ENCODE data around the gene CCN2.
"Not testable (repeated sequence)": the region's sequence is repeated elsewhere in the genome, so short reads cannot be mapped to it uniquely, and the experiment has no call there.

The CCN2 gene

DNA sequence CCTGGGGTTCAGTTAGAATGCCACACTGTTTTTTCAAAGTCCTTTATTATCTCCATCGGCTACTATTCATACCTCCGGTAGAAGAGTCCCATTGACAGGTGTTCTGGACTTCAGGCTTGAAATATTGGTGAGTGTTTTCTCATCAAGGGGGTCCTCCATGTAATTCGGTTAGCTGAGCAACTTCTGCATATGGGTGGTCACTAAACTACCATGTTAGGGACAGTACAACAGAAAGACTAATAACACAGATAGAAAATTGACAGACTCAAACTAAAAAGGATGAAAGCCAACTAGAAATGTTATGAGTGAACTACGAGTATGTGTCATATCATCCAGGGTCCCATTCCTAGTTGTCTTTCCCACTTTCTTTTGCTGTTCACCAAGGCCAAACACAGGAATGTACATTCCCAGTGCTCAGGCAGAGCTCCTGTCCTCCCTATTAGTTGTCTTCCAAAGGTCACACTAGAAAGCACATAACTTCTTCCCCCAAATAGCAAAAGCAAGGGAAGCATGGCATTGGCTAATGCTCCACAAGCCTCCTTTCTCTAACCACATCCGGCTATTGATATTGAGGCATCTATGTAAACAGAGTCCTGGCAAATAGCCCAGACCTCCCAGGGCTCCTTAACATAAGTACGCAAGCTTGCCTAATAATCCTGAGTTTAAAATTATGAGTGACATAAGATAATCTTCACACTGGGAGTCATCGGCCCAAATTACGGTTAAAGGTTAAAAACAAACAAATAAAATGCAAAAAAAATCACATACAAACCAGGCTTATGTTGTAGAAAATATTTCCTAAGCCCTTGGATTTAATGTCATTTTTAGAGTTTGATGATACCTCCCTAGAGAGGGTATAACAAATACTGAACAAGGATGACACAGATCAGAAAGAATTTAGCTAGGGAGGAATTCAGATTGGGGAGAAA lies 13.2 kb downstream of the CCN2 start:
- peak in 1 of 2 experiments; percentile 55 for DNase-seq

DNA sequence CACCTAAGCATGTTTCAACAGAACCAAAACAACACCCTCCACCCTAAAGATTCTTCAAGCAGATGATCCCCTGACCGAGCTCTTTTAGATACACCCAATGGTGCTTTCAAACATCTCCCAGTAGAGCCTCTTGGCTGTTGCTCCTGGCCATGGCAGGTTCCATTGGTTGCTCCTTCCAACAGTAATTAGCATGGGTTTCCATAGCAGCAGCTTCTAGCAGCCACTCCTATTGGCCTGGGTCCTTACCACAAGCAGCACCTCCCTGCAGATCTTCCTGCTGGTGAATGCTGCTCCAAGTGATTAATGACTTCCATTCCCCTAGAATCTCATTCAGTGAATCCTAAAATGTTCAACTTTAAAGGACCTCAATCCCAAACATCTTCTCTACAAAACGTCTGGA lies 13.9 kb downstream of the CCN2 start:
- no peak for DNase-seq

GRCh38 chr6:131936156-131936555 lies 15.0 kb downstream of the CCN2 start:
- DNase-seq = no peak

DNA sequence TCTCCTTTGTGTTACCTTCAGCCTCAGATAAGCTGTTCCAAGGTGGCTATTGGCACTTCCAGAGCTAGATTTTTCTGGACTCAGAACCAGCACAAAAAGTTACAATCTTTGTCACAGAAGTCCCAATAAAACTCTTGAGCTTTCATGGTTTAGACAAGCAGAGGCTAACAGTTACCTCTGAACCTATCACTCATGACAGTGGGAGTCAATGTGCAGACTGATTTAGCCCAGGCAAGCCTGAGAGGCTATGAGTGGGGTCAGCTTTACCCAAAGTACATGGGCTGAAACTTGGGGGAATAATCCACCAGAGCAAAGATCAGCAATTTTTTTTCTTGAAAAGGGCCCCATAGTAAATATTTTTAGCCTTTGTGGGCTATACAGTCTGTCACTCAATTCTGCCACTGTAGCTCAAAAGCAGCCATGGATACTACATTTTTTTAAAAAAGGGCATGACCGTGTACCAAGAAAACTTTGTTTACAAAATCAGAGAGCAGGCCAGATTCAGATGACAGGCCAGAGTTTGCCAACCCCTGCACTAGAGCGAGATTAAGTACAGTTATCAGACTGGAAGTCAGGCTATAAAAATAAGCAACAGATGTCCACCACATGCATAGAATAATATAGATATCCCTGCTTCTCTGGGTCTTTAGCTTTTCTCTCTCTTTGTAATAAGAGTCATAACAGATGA lies 20.0 kb downstream of the CCN2 start:
- peak in 1 of 2 experiments; percentile 47 for DNase-seq

- DNase-seq = no peak
Measured at GRCh38 chr6:131929976-131930375, 21.2 kb downstream of the CCN2 start.

DNA sequence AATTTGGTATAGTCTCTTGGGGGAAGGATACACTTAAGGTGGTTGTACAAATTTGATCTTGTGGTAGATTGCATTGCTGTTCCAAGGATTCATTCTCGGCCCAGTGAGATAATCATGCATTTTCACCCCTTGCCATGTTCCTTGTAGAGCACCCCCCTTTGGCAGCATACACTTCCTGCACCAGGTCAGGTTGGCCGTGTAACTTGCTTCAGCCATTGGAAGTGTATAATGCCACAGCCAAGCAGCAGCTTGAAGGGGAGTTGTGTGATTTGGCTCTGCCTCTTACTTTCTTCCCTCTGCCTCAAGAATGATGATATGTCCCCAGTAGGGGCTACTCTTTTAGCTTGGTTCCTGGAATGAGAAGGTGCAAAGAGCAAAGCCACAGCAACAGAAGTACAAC lies 21.9 kb downstream of the CCN2 start:
- DNase-seq = no peak

- peak; percentile 52 to 78 for DNase-seq
Measured at GRCh38 chr6:131924881-131925474, 26.2 kb downstream of the CCN2 start.

DNA sequence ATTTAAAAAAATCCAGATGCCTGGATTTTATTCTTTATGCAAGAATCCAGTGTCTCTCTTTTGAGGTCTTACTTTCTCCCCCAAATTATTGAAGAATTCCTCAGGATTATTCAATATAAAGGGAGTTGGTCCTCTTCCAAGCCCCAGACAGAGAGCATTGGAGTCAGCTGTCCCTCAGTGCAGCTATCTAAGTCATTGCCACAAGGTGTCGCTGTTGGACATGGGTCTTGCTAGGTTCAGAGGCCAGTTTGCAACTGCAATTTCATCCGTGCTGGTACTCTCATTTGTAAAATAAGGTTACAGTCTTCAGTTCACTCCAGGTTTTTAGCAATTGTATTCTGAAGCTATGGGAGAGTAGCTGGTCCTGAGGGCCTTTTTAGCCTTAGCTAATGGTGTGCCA lies 27.8 kb downstream of the CCN2 start:
- peak; percentile 53 to 76 for DNase-seq

DNA sequence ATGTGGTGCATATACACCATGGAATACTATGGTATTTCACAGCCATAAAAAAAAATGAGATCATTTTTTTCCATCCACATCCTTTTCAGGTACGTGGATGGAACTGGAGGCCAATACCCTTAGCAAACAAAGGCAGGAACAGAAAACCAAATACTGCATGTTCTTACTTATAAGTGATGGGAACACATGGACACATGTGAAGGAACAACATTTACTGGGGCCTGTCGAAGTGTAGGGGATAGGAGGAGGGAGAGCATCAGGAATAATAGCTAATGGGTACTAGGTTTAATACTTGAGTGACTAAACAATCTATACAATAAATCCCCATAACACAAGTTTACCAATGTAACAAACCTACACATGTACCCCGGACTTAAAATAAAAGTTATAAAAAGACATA lies 30.5 kb downstream of the CCN2 start:
- DNase-seq = no peak

- no peak for DNase-seq
Measured at GRCh38 chr6:131918650-131919355, 32.4 kb downstream of the CCN2 start.

DNA sequence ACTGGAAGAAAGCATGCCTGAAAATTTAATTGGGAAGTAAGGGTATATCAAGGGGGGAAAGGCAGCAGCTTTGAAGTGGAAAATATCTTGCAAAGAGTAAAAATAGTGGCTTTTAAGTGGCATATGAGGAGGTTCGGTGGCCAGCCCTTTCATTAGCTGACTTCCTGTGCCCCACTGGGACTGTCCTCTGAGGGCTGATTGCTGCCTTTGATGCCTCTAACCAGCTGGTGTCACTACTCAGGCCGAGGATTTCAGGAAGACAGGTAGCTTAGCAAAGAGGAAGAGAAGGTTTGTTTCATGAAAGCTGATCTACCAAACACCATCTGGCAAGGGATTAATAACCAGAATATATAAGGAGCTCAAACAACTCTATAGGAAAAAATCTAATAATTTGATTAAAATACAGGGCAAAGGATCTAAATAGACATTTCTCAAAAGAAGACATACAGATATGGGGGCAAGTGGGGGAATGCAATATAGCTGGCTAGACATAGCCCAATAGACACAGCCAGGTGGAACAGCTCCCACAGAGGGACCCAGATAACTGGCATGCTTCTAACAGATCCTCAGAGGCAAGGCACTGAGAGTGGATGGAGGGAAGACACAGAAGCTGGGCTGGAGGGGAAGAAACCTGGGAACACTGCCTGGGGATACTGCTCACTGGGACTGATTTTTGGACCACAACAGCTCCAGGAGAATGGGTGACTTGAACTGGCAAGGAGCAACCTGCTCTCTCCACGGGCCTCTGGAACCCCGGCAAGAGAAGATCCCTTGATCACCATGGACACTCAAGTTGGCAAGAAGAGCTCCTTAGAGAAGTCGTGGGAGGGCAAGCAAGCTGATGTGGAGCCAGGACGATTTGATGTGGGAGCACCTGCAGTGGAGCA lies 33.2 kb downstream of the CCN2 start:
- peak; percentile 91 to 96 for DNase-seq

DNA sequence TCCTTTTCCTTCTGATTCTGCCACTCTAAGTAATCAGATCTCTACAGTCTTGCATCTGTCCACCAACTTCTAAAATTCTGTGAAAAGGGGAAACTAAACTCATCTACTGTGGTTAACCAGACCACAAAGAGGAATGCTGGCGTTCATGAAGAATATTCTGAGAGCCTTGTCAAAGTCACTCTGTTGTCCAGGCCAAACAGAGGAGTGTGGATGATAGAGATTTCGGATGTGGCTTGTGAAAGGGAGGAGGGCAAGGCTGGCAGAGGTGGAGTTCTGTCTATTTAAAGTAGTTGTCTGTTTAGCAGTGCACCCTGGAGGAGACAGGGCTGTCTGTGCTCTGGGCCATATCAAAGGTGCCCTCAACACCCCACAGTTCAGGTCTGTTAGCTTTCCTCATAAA lies 33.9 kb downstream of the CCN2 start:
- DNase-seq = no peak

DNA sequence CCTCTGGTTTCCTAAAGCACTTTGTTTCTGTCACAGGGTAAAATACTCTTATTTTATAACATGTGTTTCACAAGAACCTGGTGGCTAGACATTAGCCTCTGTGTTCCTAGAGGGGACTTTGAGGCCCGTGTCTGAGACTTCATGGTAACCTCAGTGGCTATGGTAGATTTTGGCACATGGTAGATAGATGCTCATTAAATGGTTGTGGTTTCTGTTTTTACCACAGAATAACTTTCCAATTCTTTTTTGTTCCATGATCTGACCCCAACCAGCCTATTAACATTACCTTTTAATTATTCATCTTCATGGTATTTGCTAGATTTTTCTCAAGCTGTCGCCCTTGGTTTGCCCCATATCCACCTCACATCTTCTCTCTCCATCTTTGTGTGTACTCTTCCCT lies 34.3 kb downstream of the CCN2 start:
- DNase-seq = no peak

GRCh38 chr6:131916091-131916796 lies 34.9 kb downstream of the CCN2 start:
- not testable (repeated sequence) for DNase-seq

DNA sequence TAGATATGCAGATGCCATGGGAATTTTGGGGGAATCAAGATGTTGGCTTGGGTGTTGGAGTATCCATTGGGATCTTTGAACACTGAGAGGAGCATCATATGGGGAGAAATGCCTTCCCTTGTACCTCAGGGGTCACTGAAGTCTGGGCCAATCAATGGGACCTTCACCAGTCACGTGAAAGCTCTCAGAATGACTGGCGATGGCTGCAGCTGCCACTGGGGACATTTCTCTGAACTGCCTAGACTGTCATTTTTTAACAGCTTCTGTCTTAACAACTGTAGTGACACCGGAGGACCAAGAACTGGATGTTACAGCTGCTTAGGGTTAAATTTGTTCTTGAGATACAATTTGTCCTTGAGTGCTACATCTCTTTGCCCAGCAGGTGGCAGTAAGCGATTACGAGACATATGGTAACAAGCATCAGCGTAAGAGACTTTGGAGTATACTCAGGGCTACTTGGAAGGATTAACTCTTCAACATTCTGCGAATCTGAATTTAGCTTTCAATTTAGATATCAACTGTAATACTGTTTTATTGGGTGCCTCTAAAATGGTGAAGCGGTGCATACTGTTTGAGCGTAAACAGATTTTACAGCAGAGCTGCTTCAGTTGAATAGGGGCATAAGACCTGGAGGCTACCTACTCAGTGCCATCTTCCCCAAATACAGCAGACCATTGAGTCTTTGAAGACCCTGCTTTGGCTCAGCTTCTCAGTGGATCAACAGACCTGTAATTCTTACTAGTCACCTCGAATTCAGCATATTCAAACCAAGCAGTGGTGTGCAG lies 36.0 kb downstream of the CCN2 start:
- DNase-seq = peak; percentile 82 to 92

- DNase-seq = no peak
Measured at GRCh38 chr6:131914234-131914633, 36.9 kb downstream of the CCN2 start.

DNA sequence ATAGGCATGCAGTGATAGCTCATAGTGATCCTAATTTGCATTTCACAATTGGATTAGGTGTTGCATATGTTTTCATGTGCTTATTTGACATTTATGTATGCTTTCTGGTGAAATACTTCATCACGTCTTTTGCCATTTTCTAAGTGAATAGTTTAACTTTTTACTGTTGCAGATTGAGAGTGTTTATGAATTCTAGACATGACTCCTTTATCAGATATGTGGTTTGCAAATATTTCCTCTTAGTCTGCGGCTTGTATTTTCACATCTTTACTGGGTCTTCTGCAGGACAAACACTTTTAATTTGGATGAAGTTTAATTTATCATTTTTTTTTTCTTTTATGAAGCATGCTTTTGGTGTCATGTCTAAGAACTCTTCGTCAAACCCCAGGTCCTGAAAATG lies 39.2 kb downstream of the CCN2 start:
- DNase-seq = no peak

GRCh38 chr6:131910956-131911355 lies 40.2 kb downstream of the CCN2 start:
- peak in 1 of 2 experiments; percentile 67 for DNase-seq

- DNase-seq = no peak
Measured at GRCh38 chr6:131910219-131910589, 41.0 kb downstream of the CCN2 start.

DNA sequence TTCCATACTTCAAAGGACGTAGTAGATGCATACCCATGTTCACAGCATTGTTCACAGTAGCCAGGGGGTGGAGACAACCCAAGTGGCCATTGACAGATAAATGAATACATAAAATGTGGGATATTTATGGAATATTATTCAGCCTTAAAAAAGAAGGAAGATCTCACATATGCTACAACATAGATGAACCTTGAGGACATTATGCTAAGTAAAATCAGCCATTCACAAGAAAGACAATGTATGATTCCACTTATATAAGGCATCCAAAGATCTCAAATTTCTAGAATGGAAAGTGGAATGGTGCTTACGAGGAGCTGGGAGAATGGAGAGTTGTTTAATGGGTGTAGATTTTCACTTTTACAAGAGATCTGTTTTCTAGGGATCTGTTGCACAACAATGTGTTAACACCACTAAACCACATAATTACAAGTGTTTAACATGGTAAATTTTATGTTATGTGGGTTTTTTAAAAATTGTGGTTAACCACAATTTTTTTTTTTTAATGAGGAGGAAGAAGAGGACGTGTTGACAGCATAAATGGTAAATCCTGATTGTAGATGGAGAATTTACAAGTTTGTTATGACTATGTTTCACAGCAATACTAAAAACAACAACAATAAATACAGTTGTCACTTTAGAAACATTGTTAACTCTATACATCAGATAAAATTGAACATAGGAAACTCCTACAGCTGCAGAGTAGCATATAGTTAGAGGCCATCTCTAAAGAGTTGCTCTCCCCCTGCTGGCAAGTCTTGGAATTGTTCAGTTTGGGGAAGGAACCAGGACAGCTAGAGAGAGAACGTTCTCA lies 41.6 kb downstream of the CCN2 start:
- DNase-seq = peak; percentile 74 to 86

Data from NCI-H524 (cell line).